ENCODE measurements around the gene SLC9A9.

SLC9A9 gene

GRCh38 chr3:143482106-143483088, 365.9 kb downstream of the SLC9A9 start:
- DNase-seq, result no peak

- DNase-seq, result no peak
These were observed 367.9 kb downstream of the SLC9A9 start for GRCh38 chr3:143480344-143480743.

GRCh38 chr3:143479727-143480126, 368.5 kb downstream of the SLC9A9 start:
- DNase-seq, result no peak

- no peak for DNase-seq
These were observed 370.1 kb downstream of the SLC9A9 start for GRCh38 chr3:143478115-143478693.

- DNase-seq, result no peak
These were observed 371.2 kb downstream of the SLC9A9 start for GRCh38 chr3:143476965-143477640.

GRCh38 chr3:143475981-143476380, 372.3 kb downstream of the SLC9A9 start:
- no peak for DNase-seq

GRCh38 chr3:143472731-143473523, 375.3 kb downstream of the SLC9A9 start:
- no peak for DNase-seq

GRCh38 chr3:143471705-143472104, 376.6 kb downstream of the SLC9A9 start:
- no peak for DNase-seq

GRCh38 chr3:143469159-143469558, 379.1 kb downstream of the SLC9A9 start:
- DNase-seq, result no peak

GRCh38 chr3:143465666-143466065, 382.6 kb downstream of the SLC9A9 start:
- no peak for DNase-seq

GRCh38 chr3:143464850-143465249, 383.4 kb downstream of the SLC9A9 start:
- no peak for DNase-seq

- DNase-seq, result no peak
These were observed 392.8 kb downstream of the SLC9A9 start for GRCh38 chr3:143455480-143455879.

- no peak for DNase-seq
These were observed 397.6 kb downstream of the SLC9A9 start for GRCh38 chr3:143450632-143451031.

GRCh38 chr3:143447491-143447890, 400.8 kb downstream of the SLC9A9 start:
- DNase-seq, result no peak

GRCh38 chr3:143445118-143445517, 403.1 kb downstream of the SLC9A9 start:
- DNase-seq, result peak; percentile 41

- peak; percentile 79 for DNase-seq
These were observed 404.4 kb downstream of the SLC9A9 start for GRCh38 chr3:143443851-143444331.

GRCh38 chr3:143442814-143443447, 405.3 kb downstream of the SLC9A9 start:
- DNase-seq, result peak; percentile 16

GRCh38 chr3:143441516-143442171, 406.6 kb downstream of the SLC9A9 start:
- no peak for DNase-seq

GRCh38 chr3:143439817-143440216, 408.5 kb downstream of the SLC9A9 start:
- DNase-seq, result no peak

- DNase-seq, result no peak
These were observed 410.9 kb downstream of the SLC9A9 start for GRCh38 chr3:143437405-143437804.

- DNase-seq, result no peak
These were observed 411.9 kb downstream of the SLC9A9 start for GRCh38 chr3:143436231-143436930.

All from activated CD4-positive, alpha-beta T cell treated with anti-CD3 and anti-CD28 coated beads, Interleukin-2, amount 50 U/mL, for 16 hours (primary cell).